Activated naive CD8-positive, alpha-beta T cell treated with anti-CD3 and anti-CD28 coated beads, Interleukin-2, amount 50 U/mL, for 24 hours (primary cell): ENCODE measurements around the gene NIM1K.
"Not testable (repeated sequence)": the region's sequence is repeated elsewhere in the genome, so short reads cannot be mapped to it uniquely, and the experiment has no call there.

Experiments
- ATAC-seq: fragments of 150-1000 bp; cut with Tn5 transposase; one replicate; pipeline ENCODE4 v1.10.0; 2021
- DNase-seq: peaks from one replicate; pipeline ENCODE4 v3.0.0; 2021
- H3K27ac Mint-ChIP-seq: one replicate; pipeline ENCODE4 v1.8.0; 2021; ENCODE audit warnings: mild to moderate bottlenecking, mixed read lengths
- H3K27me3 Mint-ChIP-seq: one replicate; pipeline ENCODE4 v1.8.0; 2021; ENCODE audit warnings: mixed read lengths
- H3K36me3 Mint-ChIP-seq: one replicate; pipeline ENCODE4 v1.8.0; 2021; ENCODE audit warnings: low read depth, mixed read lengths
- H3K4me1 Mint-ChIP-seq: one replicate; pipeline ENCODE4 v1.8.0; 2021; ENCODE audit warnings: mixed read lengths
- H3K4me3 Mint-ChIP-seq: one replicate; pipeline ENCODE4 v1.8.0; 2021; ENCODE audit warnings: mild to moderate bottlenecking, moderate library complexity, mixed read lengths
- H3K9me3 Mint-ChIP-seq: one replicate; pipeline ENCODE4 v1.8.0; 2021; ENCODE audit warnings: mixed read lengths

NIM1K gene

DNA sequence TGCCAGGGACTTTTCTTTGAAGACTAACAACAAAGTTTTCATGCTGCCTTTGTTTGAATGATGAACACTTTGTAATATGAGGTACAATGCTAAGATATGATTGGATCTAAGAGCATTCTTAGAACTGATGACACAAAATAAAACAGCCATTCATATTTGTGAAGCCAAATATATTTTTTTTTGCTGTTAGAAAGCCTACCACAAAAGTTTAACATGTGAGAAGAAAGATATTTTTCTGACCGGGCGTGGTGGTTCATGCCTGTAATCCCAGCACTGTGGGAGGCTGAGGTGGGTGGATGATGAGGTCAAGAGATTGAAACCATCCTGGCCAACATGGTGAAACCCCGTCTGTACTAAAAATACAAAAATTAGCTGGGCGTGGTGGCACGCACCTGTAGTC, 9.4 kb downstream of the NIM1K start:
- H3K4me1 Mint-ChIP-seq, H3K4me3 Mint-ChIP-seq, H3K27ac Mint-ChIP-seq, H3K27me3 Mint-ChIP-seq, H3K36me3 Mint-ChIP-seq, ATAC-seq, H3K9me3 Mint-ChIP-seq, DNase-seq: not testable (repeated sequence)

DNA sequence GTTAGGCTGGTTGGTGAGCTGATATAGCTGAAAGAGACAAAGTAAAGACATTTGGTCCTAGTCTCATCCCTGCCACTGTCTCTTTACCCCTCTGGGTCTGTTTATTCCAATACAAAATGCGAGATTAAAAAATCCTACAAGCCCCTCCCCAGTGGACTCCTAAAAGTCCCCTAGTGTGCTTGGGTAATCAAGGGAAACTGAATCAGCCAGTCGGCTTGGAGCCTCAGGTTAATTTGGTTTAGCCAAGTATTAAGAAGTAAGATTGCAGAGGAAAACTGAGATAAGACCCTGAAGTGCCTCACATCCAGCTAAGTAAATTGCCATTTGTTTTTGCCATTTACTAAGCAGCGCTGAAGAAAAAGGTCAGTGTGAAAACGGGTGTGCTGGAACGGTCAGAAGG, 10.4 kb downstream of the NIM1K start:
- H3K4me3 Mint-ChIP-seq: no peak overlapping the region
- no peak for ATAC-seq

DNA sequence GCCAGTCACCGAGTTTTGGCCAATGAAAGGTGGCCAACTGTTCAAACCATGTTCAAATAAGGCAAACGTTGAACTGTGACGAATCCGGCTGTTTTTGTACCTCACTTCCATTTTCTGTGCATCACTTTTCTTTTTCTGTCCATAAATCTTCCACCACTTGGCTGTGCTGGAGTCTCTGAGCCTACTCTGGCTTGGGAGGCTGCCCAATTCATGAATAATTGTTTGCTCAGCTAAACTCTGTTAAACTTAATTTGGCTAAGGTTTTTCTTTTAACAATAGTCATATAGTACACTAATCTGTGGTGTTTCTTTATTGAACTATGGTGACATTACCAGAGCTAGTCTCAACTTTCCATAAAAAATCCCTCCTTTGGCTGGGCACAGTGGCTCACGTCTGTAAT, 11.3 kb downstream of the NIM1K start:
- no peak for ATAC-seq
- Mint-ChIP-seq H3K9me3 (peaks cover 3% of the 10 kb centered on the region), H3K36me3 (no peaks in the 10 kb centered on the region), H3K27me3 (peaks cover 3% of the 10 kb centered on the region), H3K27ac (no peak overlapping the region), H3K4me3 (no peak overlapping the region), H3K4me1 (peaks cover 1% of the 10 kb centered on the region)
- no peak for DNase-seq

More for the DNA sequence above, 10.4 kb downstream of the NIM1K start:
- Mint-ChIP-seq H3K9me3 (peaks cover 3% of the 10 kb centered on the region), H3K4me1 (peaks cover 1% of the 10 kb centered on the region), H3K27me3 (no peaks in the 10 kb centered on the region), H3K27ac (no peak overlapping the region), H3K36me3 (no peaks in the 10 kb centered on the region)
- no peak for DNase-seq

- peaks cover 3% of the 10 kb centered on the region for H3K9me3 Mint-ChIP-seq
- H3K36me3 Mint-ChIP-seq: no peaks in the 10 kb centered on the region
- H3K4me3 Mint-ChIP-seq: no peak overlapping the region
- DNase-seq (no peak), ATAC-seq (no peak)
- H3K27me3 Mint-ChIP-seq: peaks cover 6% of the 10 kb centered on the region
- peaks cover 1% of the 10 kb centered on the region for H3K4me1 Mint-ChIP-seq
- no peak overlapping the region for H3K27ac Mint-ChIP-seq
These were observed 12.9 kb downstream of the NIM1K start for GRCh38 chr5:43204958-43205357.

- Mint-ChIP-seq H3K4me1 (no peaks in the 10 kb centered on the region), H3K4me3 (no peak overlapping the region), H3K9me3 (no peaks in the 10 kb centered on the region), H3K27ac (no peak overlapping the region), H3K36me3 (no peaks in the 10 kb centered on the region), H3K27me3 (peaks cover 12% of the 10 kb centered on the region)
- no peak for ATAC-seq
- DNase-seq: no peak
These were observed 15.6 kb downstream of the NIM1K start for GRCh38 chr5:43207601-43208000.

DNA sequence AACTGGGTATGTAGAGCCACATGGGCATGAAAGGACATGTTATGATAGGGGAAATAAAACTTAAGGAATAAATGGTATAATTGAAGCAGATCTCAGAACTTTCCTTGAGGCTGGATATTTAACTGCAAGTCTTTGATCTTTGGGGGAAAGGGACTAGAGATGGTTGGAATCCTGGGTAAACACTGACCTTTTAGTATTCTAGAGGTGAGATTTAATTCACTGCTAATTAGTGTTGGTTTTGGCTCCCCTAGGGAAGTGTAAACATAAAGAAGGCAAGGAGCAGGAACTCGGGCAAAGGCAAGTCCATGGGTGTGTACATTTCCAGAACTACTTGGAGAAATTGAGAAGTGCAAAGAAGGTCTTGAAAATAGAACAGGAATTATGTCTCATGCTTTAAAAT, 16.6 kb downstream of the NIM1K start:
- no peak for ATAC-seq
- Mint-ChIP-seq H3K9me3 (no peaks in the 10 kb centered on the region), H3K27ac (no peak overlapping the region), H3K36me3 (no peaks in the 10 kb centered on the region), H3K4me3 (no peak overlapping the region), H3K4me1 (no peaks in the 10 kb centered on the region), H3K27me3 (peaks cover 12% of the 10 kb centered on the region)
- no peak for DNase-seq

DNA sequence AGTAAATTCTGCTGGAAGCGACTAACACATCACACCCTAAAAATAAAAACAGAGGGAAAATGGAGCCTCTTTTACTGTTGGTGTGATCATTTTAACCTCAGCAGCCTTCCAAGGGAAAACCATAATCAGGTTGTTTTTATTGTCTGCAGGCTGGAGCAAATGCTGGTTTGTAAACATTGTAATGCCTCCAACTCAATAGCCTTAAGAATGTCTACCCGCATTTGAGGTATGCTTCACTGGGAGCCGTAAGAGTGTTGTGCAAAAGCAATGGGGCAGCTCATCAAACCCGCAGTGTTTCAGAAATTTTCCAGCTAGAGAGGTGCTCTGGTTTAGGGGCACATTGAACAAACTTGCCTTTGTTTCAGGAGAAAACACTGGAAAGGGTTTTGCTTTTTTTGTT, 17.0 kb downstream of the NIM1K start:
- DNase-seq: no peak
- ATAC-seq: no peak
- H3K27me3 Mint-ChIP-seq: peaks cover 12% of the 10 kb centered on the region

DNA sequence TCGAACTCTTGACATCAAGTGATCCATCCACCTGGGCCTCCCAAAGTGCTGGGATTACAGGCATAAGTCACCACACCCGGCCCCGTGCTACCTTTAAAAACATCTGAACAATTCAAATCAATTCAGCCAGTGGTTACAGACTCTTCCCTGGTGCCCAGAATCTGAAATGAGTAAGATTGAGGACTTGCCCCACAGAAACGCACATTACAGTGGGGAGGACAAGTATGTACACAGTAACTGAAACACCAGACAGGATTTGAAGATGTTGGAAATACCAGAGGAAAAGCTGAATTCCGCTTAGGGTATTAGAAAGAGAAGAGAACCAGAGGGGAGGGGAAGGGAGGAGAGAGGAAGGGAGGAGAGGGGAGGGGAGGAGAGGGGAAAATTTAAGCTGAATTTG, 17.8 kb downstream of the NIM1K start:
- H3K36me3 Mint-ChIP-seq: no peaks in the 10 kb centered on the region
- DNase-seq (no peak), ATAC-seq (no peak)
- H3K27me3 Mint-ChIP-seq: peaks cover 12% of the 10 kb centered on the region
- H3K4me3 Mint-ChIP-seq: no peak overlapping the region
- no peak overlapping the region for H3K27ac Mint-ChIP-seq
- no peaks in the 10 kb centered on the region for H3K9me3 Mint-ChIP-seq
- no peaks in the 10 kb centered on the region for H3K4me1 Mint-ChIP-seq

More for the DNA sequence above, 17.0 kb downstream of the NIM1K start:
- Mint-ChIP-seq H3K4me3 (no peak overlapping the region), H3K27ac (no peak overlapping the region), H3K4me1 (no peaks in the 10 kb centered on the region), H3K36me3 (no peaks in the 10 kb centered on the region), H3K9me3 (no peaks in the 10 kb centered on the region)

DNA sequence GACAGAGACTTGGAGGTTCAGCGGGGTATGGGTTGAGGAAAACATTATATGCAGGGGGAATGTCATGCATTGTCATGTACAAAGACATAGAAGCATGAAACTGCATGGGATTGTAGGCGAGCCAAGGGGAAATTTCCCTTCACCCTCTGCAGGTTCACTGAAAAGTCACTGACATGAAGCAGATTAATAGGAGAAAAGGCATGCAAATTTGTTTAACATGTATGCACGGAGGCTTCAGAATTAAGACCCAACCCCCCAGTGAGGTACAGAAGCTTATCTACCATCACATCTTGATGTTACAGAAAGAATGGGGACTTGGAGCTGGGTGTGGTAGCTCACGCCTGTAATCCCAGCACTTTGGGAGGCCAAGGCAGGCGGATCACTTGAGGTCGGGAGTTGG, 18.5 kb downstream of the NIM1K start:
- no peaks in the 10 kb centered on the region for H3K36me3 Mint-ChIP-seq
- ATAC-seq (no peak), DNase-seq (no peak)
- no peak overlapping the region for H3K27ac Mint-ChIP-seq
- H3K4me1 Mint-ChIP-seq: no peaks in the 10 kb centered on the region
- no peak overlapping the region for H3K4me3 Mint-ChIP-seq
- peaks cover 12% of the 10 kb centered on the region for H3K27me3 Mint-ChIP-seq
- H3K9me3 Mint-ChIP-seq: no peaks in the 10 kb centered on the region

GRCh38 chr5:43213951-43214350, 21.9 kb downstream of the NIM1K start:
- H3K36me3 Mint-ChIP-seq: no peaks in the 10 kb centered on the region
- no peak for ATAC-seq
- no peaks in the 10 kb centered on the region for H3K4me1 Mint-ChIP-seq
- H3K9me3 Mint-ChIP-seq: no peaks in the 10 kb centered on the region
- no peak overlapping the region for H3K4me3 Mint-ChIP-seq
- no peak for DNase-seq
- peaks cover 8% of the 10 kb centered on the region for H3K27me3 Mint-ChIP-seq
- no peak overlapping the region for H3K27ac Mint-ChIP-seq

- Mint-ChIP-seq H3K36me3 (no peaks in the 10 kb centered on the region), H3K27ac (no peak overlapping the region), H3K9me3 (no peaks in the 10 kb centered on the region), H3K4me3 (no peak overlapping the region), H3K4me1 (no peaks in the 10 kb centered on the region), H3K27me3 (peaks cover 8% of the 10 kb centered on the region)
- no peak for ATAC-seq
- DNase-seq: no peak
These were observed 23.1 kb downstream of the NIM1K start for GRCh38 chr5:43215073-43215631.

GRCh38 chr5:43216941-43217340, 24.9 kb downstream of the NIM1K start:
- ATAC-seq (no peak), DNase-seq (no peak)
- Mint-ChIP-seq H3K27me3 (peaks cover 6% of the 10 kb centered on the region), H3K4me1 (no peaks in the 10 kb centered on the region), H3K27ac (no peak overlapping the region), H3K9me3 (no peaks in the 10 kb centered on the region), H3K36me3 (no peaks in the 10 kb centered on the region), H3K4me3 (no peak overlapping the region)

DNA sequence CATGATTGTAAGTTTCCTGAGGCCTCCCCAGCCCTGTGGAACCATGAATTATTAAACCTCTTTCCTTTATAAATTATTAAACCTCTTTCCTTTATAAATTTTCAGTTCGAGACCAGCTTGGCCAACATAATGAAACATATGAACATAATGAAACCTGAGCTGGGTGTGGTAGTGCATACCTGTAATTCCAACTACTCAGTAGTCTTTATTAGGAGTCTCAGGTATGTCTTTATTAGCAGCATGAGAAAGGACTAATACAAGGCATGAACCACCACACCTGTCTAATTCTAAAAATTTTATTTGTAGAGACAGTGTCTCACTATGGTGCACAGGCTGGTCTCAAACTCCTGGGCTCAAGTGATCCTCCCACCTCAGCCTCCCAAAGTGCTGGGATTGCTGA, 27.1 kb downstream of the NIM1K start:
- peaks cover 4% of the 10 kb centered on the region for H3K27me3 Mint-ChIP-seq
- no peaks in the 10 kb centered on the region for H3K4me1 Mint-ChIP-seq
- no peaks in the 10 kb centered on the region for H3K9me3 Mint-ChIP-seq
- no peaks in the 10 kb centered on the region for H3K36me3 Mint-ChIP-seq
- H3K4me3 Mint-ChIP-seq: no peak overlapping the region
- ATAC-seq: no peak
- no peak overlapping the region for H3K27ac Mint-ChIP-seq
- DNase-seq: no peak

GRCh38 chr5:43221502-43221901, 29.5 kb downstream of the NIM1K start:
- H3K4me3 Mint-ChIP-seq: no peak overlapping the region
- no peak for ATAC-seq

DNA sequence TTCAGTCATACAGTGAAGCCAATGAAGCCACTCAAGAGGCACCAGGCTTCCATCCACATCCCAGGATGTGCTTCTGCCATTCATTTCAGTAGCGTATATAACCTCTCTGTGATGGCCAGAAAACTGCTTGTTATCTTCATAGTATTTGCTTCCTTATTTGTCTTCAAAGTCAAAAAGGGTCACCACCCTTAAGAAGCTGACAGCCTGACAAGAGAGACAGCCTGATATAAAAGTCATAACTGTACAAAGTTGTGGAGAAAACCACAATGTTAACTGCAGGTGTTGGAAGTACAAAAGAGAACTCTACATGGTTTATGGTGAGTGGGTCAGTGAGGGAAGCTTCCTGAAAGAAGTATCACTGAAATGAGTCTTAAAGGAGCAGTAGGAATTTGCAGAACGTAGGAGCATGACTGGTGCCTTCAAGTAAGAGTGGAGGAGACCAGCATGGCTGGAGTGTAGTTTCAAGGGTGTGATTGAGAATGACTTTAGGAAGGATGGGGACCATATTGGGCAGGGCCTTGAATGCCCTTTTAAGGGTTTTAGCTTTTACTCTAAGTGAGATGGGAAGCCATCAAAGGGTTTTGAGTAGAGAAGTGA, 33.7 kb downstream of the NIM1K start:
- no peaks in the 10 kb centered on the region for H3K4me1 Mint-ChIP-seq
- H3K27ac Mint-ChIP-seq: no peak overlapping the region
- H3K36me3 Mint-ChIP-seq: no peaks in the 10 kb centered on the region
- H3K9me3 Mint-ChIP-seq: no peaks in the 10 kb centered on the region
- H3K27me3 Mint-ChIP-seq: peaks cover 2% of the 10 kb centered on the region
- no peak overlapping the region for H3K4me3 Mint-ChIP-seq
- peak; percentile 28 for ATAC-seq
- DNase-seq: no peak

More at GRCh38 chr5:43221502-43221901, 29.5 kb downstream of the NIM1K start:
- no peak overlapping the region for H3K27ac Mint-ChIP-seq
- H3K9me3 Mint-ChIP-seq: no peaks in the 10 kb centered on the region
- H3K4me1 Mint-ChIP-seq: no peaks in the 10 kb centered on the region
- H3K27me3 Mint-ChIP-seq: peaks cover 4% of the 10 kb centered on the region
- H3K36me3 Mint-ChIP-seq: no peaks in the 10 kb centered on the region
- no peak for DNase-seq

- Mint-ChIP-seq H3K27me3 (no peaks in the 10 kb centered on the region), H3K4me1 (no peaks in the 10 kb centered on the region), H3K36me3 (no peaks in the 10 kb centered on the region), H3K4me3 (no peak overlapping the region), H3K9me3 (no peaks in the 10 kb centered on the region), H3K27ac (no peak overlapping the region)
- DNase-seq (no peak), ATAC-seq (no peak)
These were observed 35.6 kb downstream of the NIM1K start for GRCh38 chr5:43227655-43228054.
